ENCODE results near the gene BTN3A1. TPM values are rescaled to one million over a fixed set of nuclear protein-coding genes. Genes with fewer than 3 reads are reported as not detected.
A peak's percentile ranks its signal among the peaks of the same experiment; 100 is the strongest.

The BTN3A1 gene
- total and polyA plus RNA-seq, 12 donors = 3.9 to 44.3 (median 8.6) TPM

GRCh38 chr6:26401389-26401986 lies 587 bp upstream of the BTN3A1 start:
- 40 to 47% methylated on average over 7 of the region's 7 CpGs for WGBS, 2 donors
- intact Hi-C loops (cut with DNase I) = loop anchor here in 1 of 10 donors (5.0 kb wide), 1 partner anchor 71 kb away; no protein-coding TSS in a partner anchor
- DNase-seq (no peak), ATAC-seq (peak in 4 of 8 donors; percentile 2 to 25 (median 14))
- Histone ChIP-seq H3K36me3 (peaks cover 0 to 16% (median under 1%) of the 10 kb centered on the region in 9 donors), H3K9me3 (no peaks in the 10 kb centered on the region), H3K27ac (peak overlapping the region in 9 of 10 donors; percentile 52 to 95 (median 83)), H3K4me3 (peak overlapping the region; percentile 33 to 70 (median 65)), H3K27me3 (no peaks in the 10 kb centered on the region), H3K4me1 (peaks cover 0 to 42% (median 18%) of the 10 kb centered on the region in 9 donors)
- no peak for TF ChIP-seq CTCF (IDR thresholded peaks at IDR 0.05)

GRCh38 chr6:26403893-26404292 lies 1.8 kb downstream of the BTN3A1 start:
- intact Hi-C loops (cut with DNase I) = loop anchor here in 1 of 10 donors (5.0 kb wide), 1 partner anchor 68 kb away; no protein-coding TSS in a partner anchor
- Histone ChIP-seq H3K4me3 (peak overlapping the region in 3 of 10 donors; percentile 53 to 70 (median 66)), H3K4me1 (peaks cover 0 to 45% (median 18%) of the 10 kb centered on the region in 9 donors), H3K9me3 (no peaks in the 10 kb centered on the region), H3K27me3 (no peaks in the 10 kb centered on the region), H3K36me3 (peaks cover 0 to 40% (median 14%) of the 10 kb centered on the region in 9 donors), H3K27ac (peak overlapping the region in 1 of 10 donors; percentile 10)
- WGBS, 2 donors = 72 to 94% methylated on average over 3 of the region's 3 CpGs
- TF ChIP-seq CTCF (IDR thresholded peaks at IDR 0.05) = no peak
- no peak for DNase-seq
- no peak for ATAC-seq

- no peak for TF ChIP-seq CTCF (IDR thresholded peaks at IDR 0.05)
- Histone ChIP-seq H3K27ac (no peak overlapping the region), H3K36me3 (peaks cover 0 to 46% (median 14%) of the 10 kb centered on the region in 9 donors), H3K9me3 (no peaks in the 10 kb centered on the region), H3K4me3 (peak overlapping the region in 3 of 10 donors; percentile 53 to 70 (median 66)), H3K27me3 (no peaks in the 10 kb centered on the region), H3K4me1 (peaks cover 0 to 45% (median 18%) of the 10 kb centered on the region in 9 donors)
- whole genome bisulfite sequencing, 2 donors = 90 to 92% methylated on average over 3 of the region's 3 CpGs
- no peak for ATAC-seq
- no peak for DNase-seq
- intact Hi-C loops (cut with DNase I) = loop anchor here in 1 of 10 donors (5.0 kb wide), 1 partner anchor 68 kb away; no protein-coding TSS in a partner anchor
Observed at GRCh38 chr6:26404546-26404945, 2.5 kb downstream of the BTN3A1 start.

GRCh38 chr6:26408828-26409730 lies 7.0 kb downstream of the BTN3A1 start:
- peaks cover 0 to 16% (median 4%) of the 10 kb centered on the region in 9 donors for H3K4me1 ChIP-seq
- intact Hi-C loops (cut with DNase I) = no loop called here
- no peaks in the 10 kb centered on the region for H3K27me3 ChIP-seq
- H3K36me3 ChIP-seq = peaks cover 0 to 91% (median 32%) of the 10 kb centered on the region in 9 donors
- DNase-seq (no peak), ATAC-seq (no peak)
- 91 to 92% methylated on average over 10 of the region's 10 CpGs for WGBS, 2 donors
- H3K27ac ChIP-seq = no peak overlapping the region
- no peak overlapping the region for H3K4me3 ChIP-seq
- H3K9me3 ChIP-seq = no peaks in the 10 kb centered on the region
- TF ChIP-seq CTCF (IDR thresholded peaks at IDR 0.05) = no peak

All from heart right ventricle (tissue), 16 donors.